NCI-H446 treated with DMSO at 0.1 percent for 48 hours (cell line): Measurements from ENCODE around the gene SERPINB8.

Source experiments
- DNase-seq: peaks from one replicate; lab custom pipeline; 2025; lab: John Stamatoyannopoulos, UW

SERPINB8 gene

GRCh38 chr18:63964908-63965307 lies 5.0 kb upstream of the SERPINB8 start:
- no peak for DNase-seq

- no peak for DNase-seq
Observed at GRCh38 chr18:63965716-63966330, 4.1 kb upstream of the SERPINB8 start.

DNA sequence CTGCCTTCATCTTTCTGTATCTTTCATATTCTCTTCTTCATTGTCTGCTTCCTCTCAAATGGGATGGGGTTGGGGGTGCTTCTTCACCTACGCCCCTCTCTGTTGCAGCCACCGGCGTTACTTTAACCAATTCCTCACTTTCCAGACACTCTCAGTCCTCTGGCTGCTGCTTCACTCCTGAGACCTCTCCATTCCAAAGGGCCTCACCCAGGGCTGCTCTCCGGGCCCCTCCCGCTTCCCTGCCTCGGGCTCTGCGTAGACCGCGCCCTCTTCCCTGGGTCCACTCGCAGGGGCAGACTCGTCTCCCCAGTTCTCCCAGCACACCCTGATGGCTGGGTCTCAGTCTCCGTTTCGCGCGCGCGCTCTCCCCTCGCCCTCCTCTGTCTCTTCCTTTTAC lies 926 bp downstream of the SERPINB8 start:
- DNase-seq = no peak

DNA sequence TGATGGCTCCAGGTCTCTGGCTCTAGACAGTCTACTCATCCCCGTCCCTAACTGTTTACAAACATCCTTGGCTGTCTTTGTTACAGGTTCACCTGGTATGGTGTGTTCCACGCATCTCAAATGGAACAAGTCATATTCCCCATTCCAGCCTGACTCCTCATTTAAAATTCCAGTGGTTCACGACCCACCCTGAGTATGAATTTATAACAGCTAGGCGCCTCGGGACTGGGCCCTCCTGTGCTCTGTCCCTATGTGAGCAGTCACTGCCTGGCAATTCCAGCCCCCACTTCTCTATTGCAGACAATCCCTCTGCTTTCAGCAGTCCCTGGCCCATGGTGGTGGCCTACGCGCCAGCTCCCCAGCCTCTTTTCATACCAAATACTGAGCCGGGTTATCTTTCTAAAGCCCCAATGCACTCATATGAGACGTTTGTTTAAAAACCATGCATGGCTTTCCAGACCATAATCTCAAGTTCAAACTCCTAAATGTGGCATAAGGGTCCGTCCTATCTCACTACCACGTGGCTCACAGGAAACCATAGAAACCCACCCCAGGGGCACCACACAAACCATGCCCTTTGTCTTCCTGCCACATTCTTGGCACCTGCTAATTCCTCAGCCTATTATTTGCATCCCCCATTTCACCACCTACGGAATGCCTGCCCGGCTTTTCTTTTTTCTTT lies 1.6 kb downstream of the SERPINB8 start:
- DNase-seq = no peak

- DNase-seq = no peak
Observed at GRCh38 chr18:63972002-63972376, 2.1 kb downstream of the SERPINB8 start.

DNA sequence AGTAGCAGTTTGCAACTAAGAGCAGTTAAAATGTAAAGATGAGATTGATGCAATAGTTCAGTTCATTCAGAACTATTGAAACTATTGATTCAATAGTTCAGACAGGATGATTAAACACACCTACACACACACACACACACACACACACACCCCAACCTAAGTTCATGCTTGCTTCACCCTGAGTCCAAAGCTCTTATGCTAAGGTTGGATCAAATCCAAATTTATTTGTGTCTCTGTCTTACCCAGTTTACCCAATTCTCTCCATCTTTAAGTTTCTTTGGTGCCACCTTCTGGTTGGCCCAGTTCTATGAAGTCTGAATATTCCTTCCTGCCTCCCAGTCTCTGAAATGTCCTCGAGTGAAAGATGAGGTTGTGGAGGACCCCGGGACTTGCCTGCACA lies 5.1 kb downstream of the SERPINB8 start:
- no peak for DNase-seq

GRCh38 chr18:63975628-63976027 lies 5.7 kb downstream of the SERPINB8 start:
- no peak for DNase-seq

GRCh38 chr18:63977040-63977439 lies 7.2 kb downstream of the SERPINB8 start:
- no peak for DNase-seq

GRCh38 chr18:63979409-63979920 lies 9.6 kb downstream of the SERPINB8 start:
- no peak for DNase-seq

DNA sequence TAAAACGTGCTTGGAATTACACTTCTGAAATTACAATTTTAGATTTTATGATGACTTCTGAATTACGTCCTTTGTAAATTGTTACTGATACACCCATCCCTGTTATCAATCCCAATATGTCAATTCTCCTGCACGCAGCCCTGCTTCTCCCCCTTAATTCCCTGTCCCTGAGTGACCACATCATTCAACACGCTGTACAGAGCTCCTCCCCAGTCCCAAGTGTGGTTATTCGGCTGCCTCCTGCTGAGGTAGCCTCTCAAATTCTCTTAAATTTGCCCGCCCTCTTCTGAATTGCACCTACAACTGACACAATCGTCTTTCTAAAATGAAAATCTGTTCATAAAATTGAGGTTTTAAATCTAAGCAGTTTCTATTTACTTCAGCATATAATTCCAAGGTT lies 10.1 kb downstream of the SERPINB8 start:
- no peak for DNase-seq

- no peak for DNase-seq
Observed at GRCh38 chr18:63980896-63981460, 11.1 kb downstream of the SERPINB8 start.

DNA sequence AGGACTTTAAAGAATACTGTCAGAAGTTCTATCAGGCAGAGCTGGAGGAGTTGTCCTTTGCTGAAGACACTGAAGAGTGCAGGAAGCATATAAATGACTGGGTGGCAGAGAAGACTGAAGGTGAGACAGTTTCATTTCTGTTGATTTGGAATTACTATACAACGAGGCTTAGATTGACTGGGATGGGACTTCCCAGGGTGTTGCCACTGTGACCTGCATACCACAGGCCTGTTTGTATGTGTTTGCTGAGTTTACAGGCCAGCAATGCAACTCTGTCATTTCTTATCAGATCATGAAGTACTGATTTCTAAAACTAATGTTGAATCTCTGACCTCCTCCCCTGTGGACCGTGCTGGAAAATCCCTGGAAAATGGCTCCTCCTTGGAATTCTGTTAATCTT lies 11.8 kb downstream of the SERPINB8 start:
- no peak for DNase-seq

DNA sequence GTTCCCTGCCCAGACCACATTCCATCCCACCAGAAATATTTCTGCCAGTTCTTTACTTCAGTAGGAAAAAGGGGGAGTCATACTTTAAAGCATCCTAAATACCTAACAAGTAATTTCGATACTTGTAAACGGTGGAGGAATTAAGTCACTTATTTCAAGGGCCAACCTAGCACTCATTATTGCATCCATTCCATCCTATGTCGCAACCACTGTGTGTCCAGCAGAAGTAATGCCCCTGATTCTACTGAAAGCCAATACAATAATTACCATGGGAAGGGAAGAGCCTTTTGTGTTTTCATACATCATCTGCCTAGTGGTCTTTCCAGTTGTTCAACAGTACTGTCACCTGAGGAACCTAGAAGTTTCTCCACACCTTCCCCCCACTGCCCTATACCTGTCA lies 12.5 kb downstream of the SERPINB8 start:
- no peak for DNase-seq

- DNase-seq = no peak
Observed at GRCh38 chr18:63986885-63987284, 17.0 kb downstream of the SERPINB8 start.

DNA sequence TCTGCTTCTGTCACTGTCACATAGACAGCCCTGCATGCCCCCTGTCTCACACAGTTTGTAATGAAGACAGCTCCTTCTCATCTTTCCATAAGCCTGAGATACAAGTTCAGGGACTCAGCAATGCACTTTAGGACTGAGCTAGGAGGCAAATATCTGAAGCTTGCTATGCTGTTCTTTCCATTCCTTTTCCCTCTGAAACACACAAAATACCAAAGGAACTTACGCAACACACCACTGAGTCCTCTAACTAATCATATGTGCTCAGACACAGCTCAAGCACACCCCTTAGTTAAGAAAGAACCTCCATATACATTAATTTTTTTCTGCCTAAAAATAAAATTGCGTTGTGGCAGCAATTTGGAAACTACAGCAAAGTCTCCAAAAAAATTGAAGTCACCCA lies 17.9 kb downstream of the SERPINB8 start:
- DNase-seq = no peak

DNA sequence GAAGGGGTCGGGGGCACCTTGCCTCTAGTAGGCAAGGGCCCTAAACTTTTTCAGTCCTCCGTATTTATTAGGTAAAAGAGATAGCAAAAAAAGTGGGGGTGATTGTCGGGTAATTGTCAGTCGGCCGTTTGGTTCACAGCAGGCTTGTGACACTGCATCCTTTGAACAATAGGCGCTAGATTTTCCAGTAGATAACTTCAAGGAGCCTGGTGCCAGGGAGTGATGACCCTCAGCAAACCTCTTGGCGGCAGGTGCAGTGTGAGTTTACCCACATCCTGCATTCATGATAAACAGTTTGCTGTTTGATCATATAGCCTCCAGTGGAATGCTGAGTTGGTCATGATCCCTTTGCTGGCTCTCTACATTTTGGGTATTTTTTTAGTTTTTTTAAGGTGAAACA lies 22.9 kb downstream of the SERPINB8 start:
- no peak for DNase-seq

- no peak for DNase-seq
Observed at GRCh38 chr18:63994783-63995399, 25.0 kb downstream of the SERPINB8 start.

DNA sequence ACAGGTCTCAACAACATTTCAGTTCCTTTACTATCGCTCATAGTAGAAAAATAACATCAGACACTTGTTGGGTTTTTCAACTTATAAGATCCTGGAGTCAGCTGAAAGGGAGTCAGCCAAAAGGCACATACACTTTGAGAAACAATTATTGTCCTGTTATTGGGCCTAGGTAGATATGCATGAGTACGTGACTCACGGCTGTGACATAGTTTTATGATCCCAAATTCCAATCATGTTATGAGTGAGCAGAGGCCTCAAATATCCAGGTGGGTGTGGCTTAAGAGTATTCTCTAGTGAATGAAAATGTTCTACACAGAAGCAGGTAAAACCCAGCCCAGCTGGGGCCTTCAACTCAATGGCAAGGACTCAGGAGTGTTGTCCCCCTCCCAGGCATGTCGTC lies 27.2 kb downstream of the SERPINB8 start:
- no peak for DNase-seq

DNA sequence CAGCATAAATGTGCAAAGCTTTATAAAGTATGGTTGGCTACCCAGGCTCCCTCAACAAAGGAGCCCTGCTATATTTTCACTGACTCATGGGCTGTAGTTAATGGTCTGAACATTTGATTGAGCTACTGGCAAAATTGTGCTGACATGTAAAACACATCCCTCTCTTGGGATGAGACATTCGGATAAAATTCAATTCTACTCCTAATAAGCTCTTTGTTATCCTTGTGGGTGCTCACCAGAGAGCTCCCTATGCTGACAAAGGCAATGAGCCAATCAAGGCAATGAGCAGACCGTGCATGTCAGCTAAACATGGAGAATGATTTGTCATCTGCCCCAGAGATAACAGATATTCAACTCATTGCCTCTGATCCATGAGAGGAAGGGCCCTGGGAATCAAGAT lies 27.7 kb downstream of the SERPINB8 start:
- DNase-seq = no peak

DNA sequence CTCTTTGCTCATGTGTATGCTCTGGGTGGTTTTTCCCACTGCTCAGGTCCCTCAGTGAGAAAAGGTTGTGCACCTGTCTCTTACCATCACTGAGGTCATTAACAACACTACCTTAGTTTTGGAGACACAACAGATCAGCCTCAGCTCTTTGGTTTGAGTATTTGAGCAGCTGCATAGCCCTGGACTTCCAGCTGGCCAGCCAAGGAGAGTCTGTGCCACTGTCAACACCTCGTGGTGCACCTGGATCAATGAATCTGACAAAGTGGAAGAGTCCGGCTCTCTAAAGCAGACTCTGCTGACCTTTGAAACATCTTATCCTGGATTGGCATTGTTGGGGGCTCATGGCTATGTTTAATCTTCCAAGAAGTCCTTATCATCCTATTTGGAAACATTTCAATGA lies 30.0 kb downstream of the SERPINB8 start:
- no peak for DNase-seq

- DNase-seq = no peak
Observed at GRCh38 chr18:64002581-64002980, 32.7 kb downstream of the SERPINB8 start.

- no peak for DNase-seq
Observed at GRCh38 chr18:64009305-64009704, 39.4 kb downstream of the SERPINB8 start.

DNA sequence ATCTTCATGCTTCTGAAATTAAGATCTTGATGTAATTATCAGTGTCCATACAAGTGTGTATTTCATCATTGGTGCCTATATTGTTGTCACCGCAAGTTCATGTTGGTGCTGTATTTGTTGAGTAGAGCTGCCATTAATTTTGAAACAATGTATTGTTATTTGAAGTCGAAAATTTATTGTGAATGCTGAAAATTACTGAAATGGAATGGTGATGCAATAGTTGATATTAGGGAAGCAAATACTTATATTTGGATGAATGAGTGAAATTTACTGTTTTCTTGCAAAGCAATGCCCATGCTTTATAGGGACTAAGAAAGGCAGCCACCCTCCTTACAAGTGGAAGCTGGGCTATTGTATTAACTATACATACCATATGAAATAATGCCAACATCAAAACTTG lies 41.6 kb downstream of the SERPINB8 start:
- DNase-seq = no peak
